Measurements from ENCODE around the gene KRTAP10-10.
"Not testable (repeated sequence)": the region's sequence is repeated elsewhere in the genome, so short reads cannot be mapped to it uniquely, and the experiment has no call there.

The KRTAP10-10 gene

DNA sequence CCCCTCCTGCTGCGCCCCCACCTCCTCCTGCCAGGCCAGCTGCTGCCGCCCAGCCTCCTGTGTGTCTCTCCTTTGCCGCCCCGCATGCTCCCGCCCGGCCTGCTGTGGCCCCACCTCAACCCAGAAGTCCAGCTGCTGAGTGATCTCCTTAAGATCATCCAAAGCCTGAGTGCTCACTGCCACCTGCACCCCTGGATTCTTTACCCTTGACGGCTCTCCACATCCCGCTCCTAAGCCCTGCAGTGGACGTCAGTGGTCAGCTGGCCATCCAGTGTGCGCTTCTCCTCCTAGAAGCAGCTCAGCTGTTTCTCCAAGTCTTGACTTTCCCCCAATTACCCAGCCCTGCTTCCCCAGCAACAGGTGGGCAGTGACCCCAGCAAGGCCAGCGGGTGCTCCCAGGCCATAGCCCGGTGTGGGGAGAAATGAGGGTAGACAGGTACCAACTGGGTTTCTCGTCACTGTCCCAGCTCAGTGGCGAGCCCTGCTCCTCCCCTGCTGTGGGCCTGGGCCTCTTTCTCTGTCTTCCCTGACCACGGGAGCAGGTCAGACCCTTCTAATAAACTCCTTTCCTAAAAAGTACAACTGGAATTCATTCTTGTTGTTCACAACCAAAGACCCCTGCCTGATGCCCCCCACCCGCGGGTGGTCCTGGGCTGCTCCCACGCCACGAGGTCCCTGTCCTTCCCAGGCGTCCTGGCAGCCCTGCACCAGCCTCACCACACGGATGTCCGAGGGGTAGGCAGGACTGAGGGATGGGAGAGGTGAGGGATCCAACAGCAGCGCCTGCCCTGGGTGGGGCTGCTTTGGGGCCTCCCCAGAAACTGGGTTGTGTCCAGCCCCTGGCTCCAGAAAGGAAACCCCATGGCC is 35.3 kb upstream of the KRTAP10-10 start:
- DNase-seq (ENCODE audit: low spot score) (no peak), FAIRE-seq (no peak)

DNA sequence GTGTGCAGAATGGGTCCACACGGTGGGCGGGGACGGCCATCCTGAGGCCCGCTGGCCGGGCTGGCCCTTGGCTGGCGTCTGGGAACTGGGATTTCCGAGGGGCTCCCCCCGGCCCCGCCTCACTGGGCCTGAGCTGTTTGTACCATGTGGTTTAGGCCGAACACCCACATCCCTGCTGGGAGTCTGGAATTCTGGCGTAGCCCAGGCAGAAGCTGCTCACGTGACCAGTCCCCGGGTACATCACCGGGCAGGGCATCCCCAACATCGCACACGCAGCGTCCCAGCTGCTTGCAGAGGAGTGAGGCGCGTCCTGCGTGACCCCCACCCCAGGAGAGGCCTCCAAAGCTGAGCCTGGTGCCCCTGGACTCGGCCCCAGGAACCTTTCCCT is 34.7 kb upstream of the KRTAP10-10 start:
- no peak for FAIRE-seq
- DNase-seq (ENCODE audit: low spot score), result no peak

GRCh38 chr21:44603109-44603875 is 33.9 kb upstream of the KRTAP10-10 start:
- no peak for DNase-seq (ENCODE audit: low spot score)
- no peak for FAIRE-seq

GRCh38 chr21:44603911-44604310 is 33.2 kb upstream of the KRTAP10-10 start:
- DNase-seq (ENCODE audit: low spot score) (no peak), FAIRE-seq (no peak)

GRCh38 chr21:44606495-44606894 is 30.7 kb upstream of the KRTAP10-10 start:
- DNase-seq (ENCODE audit: low spot score) (no peak), FAIRE-seq (no peak)

- DNase-seq (ENCODE audit: low spot score) (no peak), FAIRE-seq (no peak)
These were observed 28.0 kb upstream of the KRTAP10-10 start for GRCh38 chr21:44609193-44609592.

DNA sequence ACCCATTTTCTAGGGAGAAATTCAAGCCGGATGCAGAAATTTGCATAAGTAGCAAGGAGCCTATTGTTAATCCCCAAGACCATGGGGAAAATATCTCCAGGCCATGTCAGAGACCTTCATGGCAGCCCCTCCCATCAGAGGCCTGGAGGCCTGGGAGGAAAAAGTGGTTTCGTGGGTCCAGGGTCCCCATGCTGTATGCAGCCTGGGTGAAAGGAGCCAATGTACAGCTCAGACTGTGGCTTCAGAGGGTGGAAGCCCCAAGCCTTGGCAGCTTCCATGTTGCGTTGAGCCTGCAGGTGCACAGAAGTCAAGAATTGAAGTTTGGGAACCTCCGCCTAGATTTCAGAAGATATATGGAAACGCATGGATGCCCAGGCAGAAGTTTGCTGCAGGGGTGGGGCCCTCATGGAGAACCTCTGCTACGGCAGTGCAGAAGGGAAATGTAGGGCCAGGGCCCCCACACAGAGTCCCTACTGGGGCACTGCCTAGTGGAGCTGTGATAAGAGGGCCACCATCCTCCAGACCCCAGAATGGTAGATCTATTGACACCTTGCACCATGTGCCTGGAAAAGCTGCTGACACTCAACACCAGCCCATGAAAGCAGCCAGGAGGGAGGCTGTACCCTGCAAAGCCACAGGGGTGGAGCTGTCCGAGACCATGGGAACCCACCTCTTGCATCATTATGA is 26.9 kb upstream of the KRTAP10-10 start:
- FAIRE-seq; DNase-seq (ENCODE audit: low spot score): not testable (repeated sequence)

DNA sequence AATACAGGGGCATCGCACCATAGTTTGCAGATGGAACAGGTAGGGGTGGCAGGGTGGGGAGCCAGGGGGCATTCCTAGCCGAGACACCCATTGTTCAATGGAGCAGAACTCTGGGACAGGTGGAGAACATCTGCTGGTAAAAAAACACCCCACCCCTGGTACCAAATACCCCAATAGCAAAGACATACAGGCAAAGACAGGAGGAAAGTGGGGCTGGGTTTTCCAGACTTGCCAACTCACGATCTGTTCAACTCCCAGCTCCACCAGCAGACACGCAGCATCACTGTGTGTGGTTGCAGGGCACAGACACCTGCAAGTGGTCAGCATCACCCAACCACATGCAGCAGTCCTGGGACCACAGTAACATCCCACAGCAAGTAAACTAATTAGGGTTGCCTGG is 25.6 kb upstream of the KRTAP10-10 start:
- DNase-seq (ENCODE audit: low spot score) (no peak), FAIRE-seq (no peak)

DNA sequence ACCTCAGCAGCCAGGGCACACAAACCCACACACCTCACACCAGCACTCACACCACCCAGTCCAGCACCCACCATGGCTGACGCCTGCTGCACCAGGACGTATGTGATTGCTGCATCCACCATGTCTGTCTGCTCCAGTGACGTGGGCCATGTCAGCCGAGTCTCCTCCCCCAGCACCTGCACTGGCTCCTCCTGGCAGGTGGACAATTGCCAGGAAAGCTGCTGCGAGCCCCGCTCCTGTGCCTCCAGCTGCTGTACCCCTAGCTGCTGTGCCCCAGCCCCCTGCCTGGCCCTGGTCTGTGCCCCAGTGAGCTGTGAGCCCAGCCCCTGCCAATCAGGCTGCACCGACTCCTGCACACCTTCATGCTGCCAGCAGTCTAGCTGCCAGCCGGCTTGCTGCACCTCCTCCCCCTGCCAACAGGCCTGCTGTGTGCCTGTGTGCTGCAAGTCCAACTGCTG is 25.1 kb upstream of the KRTAP10-10 start, which contains the start of gene KRTAP10-8:
KRTAP10-8 (plus strand) TSS at position 51 of the 458 bp plus-strand sequence; CDS start at position 73, 22 bp downstream.
- DNase-seq (ENCODE audit: low spot score) (no peak), FAIRE-seq (no peak)

GRCh38 chr21:44612669-44613229 is 24.4 kb upstream of the KRTAP10-10 start:
- no peak for FAIRE-seq

GRCh38 chr21:44613386-44614155 is 23.6 kb upstream of the KRTAP10-10 start:
- FAIRE-seq, result no peak
- DNase-seq (ENCODE audit: low spot score), result no peak

More at GRCh38 chr21:44612669-44613229, 24.4 kb upstream of the KRTAP10-10 start:
- no peak for DNase-seq (ENCODE audit: low spot score)

DNA sequence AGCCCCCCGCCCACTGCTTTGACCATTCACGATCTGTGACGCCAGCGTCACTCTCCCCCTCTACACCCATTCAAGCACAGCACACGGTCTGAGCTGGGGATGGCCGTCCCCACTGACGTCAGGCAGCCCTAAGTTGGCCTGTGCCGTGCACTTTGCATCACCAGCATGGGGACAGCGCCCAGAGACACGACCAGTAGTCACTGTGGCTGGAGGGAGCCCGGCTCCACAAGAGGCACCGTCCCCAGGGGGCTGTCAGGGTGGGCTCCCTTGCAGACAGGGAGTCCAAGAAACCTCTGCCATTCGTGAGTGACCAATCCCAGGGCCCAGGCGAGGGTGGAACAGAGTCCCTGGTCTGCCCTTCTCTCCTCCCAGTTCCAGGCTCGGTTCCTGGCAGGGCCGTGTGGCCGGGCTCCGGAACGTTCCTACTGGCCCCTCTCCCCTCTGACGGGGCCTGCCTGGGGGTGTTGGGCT is 23.0 kb upstream of the KRTAP10-10 start:
- DNase-seq (ENCODE audit: low spot score) (no peak), FAIRE-seq (no peak)

GRCh38 chr21:44614961-44615391 is 22.2 kb upstream of the KRTAP10-10 start:
- FAIRE-seq, result no peak
- DNase-seq (ENCODE audit: low spot score), result no peak

- no peak for FAIRE-seq
- DNase-seq (ENCODE audit: low spot score), result no peak
These were observed 21.7 kb upstream of the KRTAP10-10 start for GRCh38 chr21:44615466-44615865.

GRCh38 chr21:44615911-44616590 is 21.1 kb upstream of the KRTAP10-10 start:
- FAIRE-seq, result no peak
- no peak for DNase-seq (ENCODE audit: low spot score)

DNA sequence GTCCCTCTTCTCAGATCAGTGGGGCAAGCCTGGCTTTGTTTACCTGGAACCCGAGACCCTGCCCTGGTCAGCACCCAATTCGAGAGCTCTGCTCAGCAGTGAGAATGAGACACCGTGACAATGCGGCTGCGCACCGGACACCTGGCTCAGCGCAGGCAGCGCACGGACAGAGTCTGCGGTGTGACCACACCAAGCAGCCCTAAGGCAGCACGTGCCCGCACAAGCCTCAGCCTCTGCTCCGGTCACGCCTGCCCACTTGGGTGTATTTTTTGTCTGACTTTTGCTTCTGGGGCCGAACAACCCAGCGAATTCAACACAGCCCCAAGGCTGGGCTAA is 20.6 kb upstream of the KRTAP10-10 start:
- FAIRE-seq, result no peak
- DNase-seq (ENCODE audit: low spot score), result no peak

- FAIRE-seq, result no peak
- no peak for DNase-seq (ENCODE audit: low spot score)
These were observed 20.1 kb upstream of the KRTAP10-10 start for GRCh38 chr21:44617071-44617501.

DNA sequence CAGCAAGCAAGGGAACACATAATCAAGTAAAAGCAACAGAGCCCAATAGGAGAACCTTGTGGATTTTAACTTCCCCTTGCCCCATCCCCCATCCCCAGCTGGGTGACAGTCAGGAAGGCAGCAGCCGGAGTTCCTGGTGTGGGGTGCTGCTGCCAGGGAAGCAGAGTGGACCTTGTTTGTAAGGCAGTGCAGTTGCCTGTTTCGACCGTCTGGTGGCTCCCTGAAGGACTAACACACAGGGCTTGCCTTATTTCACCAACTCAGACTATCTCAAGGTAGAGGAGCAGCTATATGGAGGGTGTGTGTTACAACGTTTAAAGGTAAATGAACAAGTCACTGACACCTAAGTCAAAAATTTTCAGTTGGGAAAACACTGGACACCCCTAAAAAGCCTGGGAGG is 18.7 kb upstream of the KRTAP10-10 start:
- no peak for DNase-seq (ENCODE audit: low spot score)
- FAIRE-seq, result no peak

DNA sequence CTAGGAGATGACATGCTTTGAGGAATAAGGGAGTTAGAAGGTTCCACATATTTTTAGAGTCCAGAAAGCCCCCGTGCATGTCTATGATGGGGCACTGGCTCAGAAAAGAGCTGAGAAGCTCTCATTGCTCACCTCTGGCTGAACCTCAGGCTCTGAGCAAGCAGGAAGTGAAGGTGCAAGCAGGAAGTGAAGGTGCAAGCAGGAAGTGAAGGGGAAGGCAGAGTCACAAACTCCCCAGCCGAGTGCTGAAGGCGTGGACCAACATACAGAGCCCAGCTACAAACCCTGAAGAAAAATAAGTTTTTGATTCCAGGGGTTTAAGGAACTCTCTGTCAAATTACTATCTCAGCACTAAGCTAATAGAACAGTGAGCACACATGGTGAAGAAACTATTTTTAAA is 18.2 kb upstream of the KRTAP10-10 start:
- DNase-seq (ENCODE audit: low spot score) (no peak), FAIRE-seq (no peak)

GRCh38 chr21:44619886-44620285 is 17.3 kb upstream of the KRTAP10-10 start:
- FAIRE-seq (no peak), DNase-seq (ENCODE audit: low spot score) (no peak)

Measured in urothelium cell line (cell line).